A549 (cell line): ENCODE measurements around the gene UTS2B. TPM values are rescaled to one million over a fixed set of nuclear protein-coding genes. Genes with fewer than 3 reads are reported as not detected.

ENCODE experiments used
- ATAC-seq, 2 experiments: fragments of 200-7000 bp in 1 of 2; fragments of >200 bp in 1 of 2; cut with Nextera tagmentation in 1 of 2; cut with Tn5 transposase in 1 of 2; 3 replicates each; pipeline versions ENCODE4 v1.8.0 to v1.9.1; 2018 to 2020; ENCODE audit warnings: mild to moderate bottlenecking in 1 of 2, moderate library complexity in 1 of 2
- CTCF ChIA-PET: fragments of 300-600 bp; sonication (Branson Sonifier 250); formaldehyde crosslinking; extraction: SDS; loops from one replicate; lab custom pipeline; 2021; ENCODE audit warnings: antibody characterized with exemption, inconsistent platforms; lab: Yijun Ruan, JAX
- POLR2A ChIA-PET: fragments of 350-600 bp; formaldehyde crosslinking; extraction: SDS; loops from one replicate; lab custom pipeline; 2021; ENCODE audit warnings: antibody characterized with exemption, inconsistent platforms; lab: Yijun Ruan, JAX
- DNase-seq, 2 experiments: peaks; one replicate each; pipeline versions ENCODE4 v3.0.0 to v3.0.0-alpha.2; 2011 to 2016; ENCODE audit warnings: low read depth in 1 of 2, low spot score in 1 of 2
- FAIRE-seq: peaks from 2 replicates; lab custom pipeline; 2011; peaks lifted over from hg19 to GRCh38; lab: Jason Lieb, UNC
- H3K27ac ChIP-seq, 2 experiments: fragments of >200 bp; sonication (Bioruptor Twin); formaldehyde crosslinking; 3 replicates each; pipeline ENCODE4 v1.5.1; 2016 to 2017
- H3K4me1 ChIP-seq: fragments of >200 bp; sonication (Bioruptor Twin); formaldehyde crosslinking; 3 replicates; pipeline ENCODE4 v1.6.1; 2016
- H3K4me2 ChIP-seq: fragments of >200 bp; sonication (Bioruptor Twin); formaldehyde crosslinking; 3 replicates; pipeline ENCODE4 v1.6.1; 2016
- H3K4me3 ChIP-seq: fragments of >200 bp; sonication (Bioruptor Twin); formaldehyde crosslinking; 3 replicates; pipeline ENCODE4 v1.5.1; 2016
- H3K9me3 ChIP-seq: fragments of >200 bp; sonication (Bioruptor Twin); formaldehyde crosslinking; 3 replicates; pipeline ENCODE4 v1.6.1; 2016
- CBX8 ChIP-seq: fragments of 200-600 bp; sonication (generic); IDR thresholded peaks from 2 replicates; pipeline ENCODE4 v1.6.1; 2016
- CEBPB ChIP-seq, 2 experiments: fragments of >200 bp in 1 of 2; sonication (Bioruptor Twin) in 1 of 2; formaldehyde crosslinking in 1 of 2; IDR thresholded peaks; 2 replicates each; pipeline ENCODE4 v1.6.1; 2012 to 2016
- CHD2 ChIP-seq: fragments of 150-350 bp; IDR thresholded peaks from 2 replicates; pipeline ENCODE4 v1.6.1; 2014; ENCODE audit warnings: low read length; ENCODE audit not compliant: partially characterized antibody
- GATA3 ChIP-seq: IDR thresholded peaks from 2 replicates; pipeline ENCODE4 v1.6.1; 2012; ENCODE audit warnings: borderline replicate concordance
- HEYL ChIP-seq: fragments of 250-450 bp; sonication (Bioruptor Pico); IDR thresholded peaks from 2 replicates; pipeline ENCODE4 v1.8.0; 2021; ENCODE audit warnings: mild to moderate bottlenecking, moderate library complexity
- JUN ChIP-seq, 2 experiments: fragments of >200 bp; sonication (Bioruptor Twin); formaldehyde crosslinking; IDR thresholded peaks; 2 replicates in 1 of 2; 3 replicates in 1 of 2; pipeline ENCODE4 v1.6.1; 2016 to 2017
- JUNB ChIP-seq: fragments of >200 bp; sonication (Bioruptor Twin); formaldehyde crosslinking; IDR thresholded peaks from 2 replicates; pipeline ENCODE4 v1.6.1; 2016
- KDM1A ChIP-seq: fragments of 200-600 bp; sonication (generic); IDR thresholded peaks from 2 replicates; pipeline ENCODE4 v1.6.1; 2016; ENCODE audit warnings: low read depth, mild to moderate bottlenecking
- MYC ChIP-seq: IDR thresholded peaks from 2 replicates; pipeline ENCODE4 v1.6.1; 2012; ENCODE audit warnings: mild to moderate bottlenecking, inconsistent platforms, low read length, improper control_type of control experiment, borderline replicate concordance
- NPAS2 ChIP-seq: fragments of 250-450 bp; sonication (Bioruptor Pico); IDR thresholded peaks from 2 replicates; pipeline ENCODE4 v1.8.0; 2022; ENCODE audit warnings: mild to moderate bottlenecking, moderate library complexity, borderline replicate concordance
- PHF8 ChIP-seq: fragments of 200-600 bp; sonication (generic); IDR thresholded peaks from 2 replicates; pipeline ENCODE4 v1.6.1; 2016; ENCODE audit warnings: low read depth, mild to moderate bottlenecking, antibody characterized with exemption, moderate library complexity, borderline replicate concordance
- POLR2A ChIP-seq: IDR thresholded peaks from 2 replicates; pipeline ENCODE4 v1.6.1; 2012; ENCODE audit warnings: mild to moderate bottlenecking, low read length
- RCOR1 ChIP-seq: fragments of 150-350 bp; IDR thresholded peaks from 2 replicates; pipeline ENCODE4 v1.6.1; 2014; ENCODE audit warnings: antibody characterized with exemption, low read length, low read depth
- RNF2 ChIP-seq: fragments of 200-600 bp; sonication (generic); IDR thresholded peaks from 2 replicates; pipeline ENCODE4 v1.6.1; 2016; ENCODE audit warnings: low read depth, mild to moderate bottlenecking, antibody characterized with exemption, moderate library complexity, borderline replicate concordance
- USF2 ChIP-seq: fragments of 450-650 bp; IDR thresholded peaks from 2 replicates; pipeline ENCODE4 v1.6.1; 2014; ENCODE audit warnings: antibody characterized with exemption
- ZC3H11A ChIP-seq: fragments of 450-650 bp; IDR thresholded peaks from 2 replicates; pipeline ENCODE4 v1.6.1; 2014; ENCODE audit warnings: antibody characterized with exemption, mild to moderate bottlenecking
- WGBS: methylation state at CpG from one replicate; pipeline ENCODE4 v1.1.6; 2017; ENCODE audit errors: missing lambda C conversion rate; 5-methylcytosine and 5-hydroxymethylcytosine counted together
- polyA plus RNA-seq, 4 experiments: library from polyadenylated mRNA; depleted of rRNA in 3 of 4; stranded (reverse); fragments of >200 nt; fragmentation: RNase III in 1 of 4; extraction: RNeasy Plus Mini Kit Qiagen cat#74134 plus additional on column Dnase treatment in 1 of 4; gene quantifications; 2 replicates in 3 of 4; 3 replicates in 1 of 4; pipeline ENCODE4 v1.2.3, GENCODE V29; 2011 to 2017
- TF ChIP-seq, protein P1 (sequence below): fragments of 250-450 bp; sonication (Bioruptor Pico); IDR thresholded peaks from 2 replicates; pipeline ENCODE4 v1.5.0; 2020; ENCODE audit warnings: low read depth, mild to moderate bottlenecking, moderate library complexity
- TF ChIP-seq, protein P2 (sequence below): fragments of 150-350 bp; IDR thresholded peaks from 2 replicates; pipeline ENCODE4 v1.6.1; 2014; ENCODE audit warnings: low read depth, mild to moderate bottlenecking, low read length
- TF ChIP-seq, protein P3 (sequence below): IDR thresholded peaks from 2 replicates; pipeline ENCODE4 v1.6.1; 2012
- TF ChIP-seq, protein P4 (sequence below): fragments of >200 bp; sonication (Bioruptor Twin); formaldehyde crosslinking; IDR thresholded peaks from 3 replicates; pipeline ENCODE4 v1.5.1; 2016

The UTS2B gene
- polyA plus RNA-seq, 2 of the 4 experiments (the other 2 are of a cell fraction): 0.16 TPM; not detected in 1

DNA sequence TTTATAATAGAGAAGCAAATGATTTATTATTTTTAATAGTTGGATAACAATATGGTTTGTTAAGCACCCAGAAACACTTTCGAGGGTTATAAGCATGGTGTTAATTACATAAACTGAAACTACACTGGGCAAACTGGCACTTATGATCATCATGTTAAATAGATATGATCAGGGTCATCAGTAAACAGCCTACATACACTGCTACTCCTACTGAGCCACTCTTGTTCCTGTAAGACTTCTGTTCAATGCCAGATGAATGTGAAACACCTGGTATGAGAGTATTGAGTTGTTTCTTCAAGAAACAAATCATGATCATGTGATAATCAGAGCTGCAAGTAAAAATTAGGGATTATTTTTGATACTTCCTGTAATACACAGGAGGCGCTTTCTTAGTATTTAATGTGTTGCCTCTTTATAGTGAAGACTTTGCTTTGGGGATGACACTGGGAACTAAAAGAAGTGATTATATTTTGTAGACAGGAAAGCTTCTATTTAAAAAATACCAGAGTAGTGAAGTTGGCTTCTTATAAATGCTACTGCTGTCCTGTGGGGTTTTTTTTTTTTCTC lies 32.3 kb upstream of the UTS2B start:
- 96% methylated on average over 2 of the region's 2 CpGs for WGBS
- Histone ChIP-seq H3K9me3 (no peaks in the 10 kb centered on the region), H3K4me2 (no peak overlapping the region), H3K4me3 (no peak overlapping the region), H3K27ac (no peak overlapping the region), H3K4me1 (no peaks in the 10 kb centered on the region)
- CTCF ChIA-PET: no interaction called here
- POLR2A ChIA-PET: no interaction called here
- FAIRE-seq: no peak
- ATAC-seq: no peak
- no peak for DNase-seq
- no peak for TF ChIP-seq CBX8

- POLR2A ChIA-PET: no interaction called here
- Histone ChIP-seq H3K27ac (no peak overlapping the region), H3K4me1 (peaks cover 3% of the 10 kb centered on the region; the same call in 2 of the 3 replicates), H3K9me3 (no peaks in the 10 kb centered on the region), H3K4me2 (no peak overlapping the region), H3K4me3 (no peak overlapping the region)
- FAIRE-seq (no peak), DNase-seq (no peak), ATAC-seq (no peak)
- TF ChIP-seq, protein P1, sequence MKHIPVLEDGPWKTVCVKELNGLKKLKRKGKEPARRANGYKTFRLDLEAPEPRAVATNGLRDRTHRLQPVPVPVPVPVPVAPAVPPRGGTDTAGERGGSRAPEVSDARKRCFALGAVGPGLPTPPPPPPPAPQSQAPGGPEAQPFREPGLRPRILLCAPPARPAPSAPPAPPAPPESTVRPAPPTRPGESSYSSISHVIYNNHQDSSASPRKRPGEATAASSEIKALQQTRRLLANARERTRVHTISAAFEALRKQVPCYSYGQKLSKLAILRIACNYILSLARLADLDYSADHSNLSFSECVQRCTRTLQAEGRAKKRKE (CRISPR knock-in tag): no peak
- no peak for TF ChIP-seq MYC
- no peak for TF ChIP-seq PHF8
- TF ChIP-seq KDM1A: no peak
- no peak for TF ChIP-seq NPAS2 (CRISPR knock-in tag)
- no peak for TF ChIP-seq JUNB
- TF ChIP-seq, protein P2, sequence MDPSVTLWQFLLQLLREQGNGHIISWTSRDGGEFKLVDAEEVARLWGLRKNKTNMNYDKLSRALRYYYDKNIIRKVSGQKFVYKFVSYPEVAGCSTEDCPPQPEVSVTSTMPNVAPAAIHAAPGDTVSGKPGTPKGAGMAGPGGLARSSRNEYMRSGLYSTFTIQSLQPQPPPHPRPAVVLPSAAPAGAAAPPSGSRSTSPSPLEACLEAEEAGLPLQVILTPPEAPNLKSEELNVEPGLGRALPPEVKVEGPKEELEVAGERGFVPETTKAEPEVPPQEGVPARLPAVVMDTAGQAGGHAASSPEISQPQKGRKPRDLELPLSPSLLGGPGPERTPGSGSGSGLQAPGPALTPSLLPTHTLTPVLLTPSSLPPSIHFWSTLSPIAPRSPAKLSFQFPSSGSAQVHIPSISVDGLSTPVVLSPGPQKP: no peak
- TF ChIP-seq GATA3: no peak
- no peak for TF ChIP-seq RNF2
- no peak for TF ChIP-seq CBX8
- TF ChIP-seq ZC3H11A: no peak
- no peak for TF ChIP-seq JUN (IDR thresholded peaks at IDR 0.05)
- TF ChIP-seq, protein P3, sequence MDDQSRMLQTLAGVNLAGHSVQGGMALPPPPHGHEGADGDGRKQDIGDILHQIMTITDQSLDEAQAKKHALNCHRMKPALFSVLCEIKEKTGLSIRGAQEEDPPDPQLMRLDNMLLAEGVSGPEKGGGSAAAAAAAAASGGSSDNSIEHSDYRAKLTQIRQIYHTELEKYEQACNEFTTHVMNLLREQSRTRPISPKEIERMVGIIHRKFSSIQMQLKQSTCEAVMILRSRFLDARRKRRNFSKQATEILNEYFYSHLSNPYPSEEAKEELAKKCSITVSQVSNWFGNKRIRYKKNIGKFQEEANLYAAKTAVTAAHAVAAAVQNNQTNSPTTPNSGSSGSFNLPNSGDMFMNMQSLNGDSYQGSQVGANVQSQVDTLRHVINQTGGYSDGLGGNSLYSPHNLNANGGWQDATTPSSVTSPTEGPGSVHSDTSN: no peak
- TF ChIP-seq USF2: no peak
- TF ChIP-seq CHD2: no peak
- TF ChIP-seq, protein P4, sequence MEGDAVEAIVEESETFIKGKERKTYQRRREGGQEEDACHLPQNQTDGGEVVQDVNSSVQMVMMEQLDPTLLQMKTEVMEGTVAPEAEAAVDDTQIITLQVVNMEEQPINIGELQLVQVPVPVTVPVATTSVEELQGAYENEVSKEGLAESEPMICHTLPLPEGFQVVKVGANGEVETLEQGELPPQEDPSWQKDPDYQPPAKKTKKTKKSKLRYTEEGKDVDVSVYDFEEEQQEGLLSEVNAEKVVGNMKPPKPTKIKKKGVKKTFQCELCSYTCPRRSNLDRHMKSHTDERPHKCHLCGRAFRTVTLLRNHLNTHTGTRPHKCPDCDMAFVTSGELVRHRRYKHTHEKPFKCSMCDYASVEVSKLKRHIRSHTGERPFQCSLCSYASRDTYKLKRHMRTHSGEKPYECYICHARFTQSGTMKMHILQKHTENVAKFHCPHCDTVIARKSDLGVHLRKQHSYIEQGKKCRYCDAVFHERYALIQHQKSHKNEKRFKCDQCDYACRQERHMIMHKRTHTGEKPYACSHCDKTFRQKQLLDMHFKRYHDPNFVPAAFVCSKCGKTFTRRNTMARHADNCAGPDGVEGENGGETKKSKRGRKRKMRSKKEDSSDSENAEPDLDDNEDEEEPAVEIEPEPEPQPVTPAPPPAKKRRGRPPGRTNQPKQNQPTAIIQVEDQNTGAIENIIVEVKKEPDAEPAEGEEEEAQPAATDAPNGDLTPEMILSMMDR: no peak
- no peak for TF ChIP-seq POLR2A
- no peak for TF ChIP-seq RCOR1
- TF ChIP-seq CEBPB (IDR thresholded peaks at IDR 0.05): no peak
- TF ChIP-seq HEYL (CRISPR knock-in tag): no peak
- 87% methylated on average over 4 of the region's 4 CpGs for WGBS
- CTCF ChIA-PET: no interaction called here
Observed at GRCh38 chr3:191362037-191362436, 31.7 kb upstream of the UTS2B start.
